GM06990 (cell line): ENCODE data around the gene HNMT.

Experiments
- DNase-seq: peaks from one replicate; pipeline ENCODE4 v3.0.0-alpha.2; 2011; ENCODE audit not compliant: insufficient read length; ENCODE audit errors: extremely low read depth
- H3K27me3 ChIP-seq: replicated peaks from 2 replicates; pipeline ENCODE4 v1.6.0; 2011; ENCODE audit warnings: low read length; ENCODE audit not compliant: control insufficient read depth, insufficient read depth
- H3K36me3 ChIP-seq: 2 replicates; pipeline ENCODE4 v1.5.1; 2011; ENCODE audit warnings: low read length; ENCODE audit not compliant: control insufficient read depth, insufficient read depth
- H3K4me3 ChIP-seq: replicated peaks from 2 replicates; pipeline ENCODE4 v1.5.1; 2011; ENCODE audit warnings: low read depth, mild to moderate bottlenecking, control low read depth, low read length
- CTCF ChIP-seq: IDR thresholded peaks from 2 replicates; pipeline ENCODE4 v1.5.1; 2011; ENCODE audit warnings: low read length, control low read depth, mild to moderate bottlenecking, inconsistent platforms; ENCODE audit not compliant: insufficient read depth, poor library complexity, severe bottlenecking

The HNMT gene

DNA sequence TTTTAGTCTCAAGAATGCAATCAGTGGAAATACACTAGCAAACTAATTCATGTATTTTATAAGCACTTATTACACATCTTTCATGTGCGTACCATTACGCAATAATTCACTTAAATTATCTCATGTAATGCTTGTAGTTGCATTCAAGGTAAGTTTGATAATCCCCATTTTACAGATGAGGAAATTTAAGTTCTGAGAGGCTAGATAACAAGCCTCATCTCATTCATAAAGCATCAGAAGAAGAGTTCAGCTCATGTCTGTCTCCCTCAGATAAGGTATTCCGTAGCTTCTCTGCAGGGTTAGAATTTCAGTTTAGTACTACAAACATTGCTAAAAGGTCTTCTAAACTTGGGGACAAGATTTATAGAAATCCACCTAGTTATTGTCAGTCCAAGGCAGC is 47.8 kb downstream of the HNMT start:
- no peak for DNase-seq
- no peak overlapping the region for H3K4me3 ChIP-seq
- TF ChIP-seq CTCF: no peak

DNA sequence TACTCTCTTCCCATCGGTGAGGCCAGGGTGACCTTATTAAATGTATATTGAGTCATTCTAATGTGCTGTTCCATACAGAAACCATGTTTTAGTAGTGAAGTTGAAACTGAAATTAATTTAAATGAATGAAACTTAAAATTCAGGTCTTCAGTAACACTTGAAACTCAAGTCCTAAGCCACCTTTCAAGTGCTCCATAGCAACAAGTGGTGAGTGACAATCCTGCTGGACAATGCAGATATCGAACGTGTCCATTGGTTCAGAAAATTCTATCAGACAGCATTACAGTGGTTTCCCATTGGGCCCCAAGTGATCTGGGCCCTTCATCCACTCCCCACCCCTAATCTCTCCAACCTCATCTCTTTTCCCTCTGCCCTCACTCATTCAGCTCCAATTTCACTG is 48.7 kb downstream of the HNMT start:
- Histone ChIP-seq H3K27me3 (no peaks in the 10 kb centered on the region), H3K36me3 (no peaks in the 10 kb centered on the region), H3K4me3 (no peak overlapping the region)
- DNase-seq: no peak
- TF ChIP-seq CTCF: no peak

More for the DNA sequence above, 47.8 kb downstream of the HNMT start:
- H3K36me3 ChIP-seq: no peaks in the 10 kb centered on the region
- H3K27me3 ChIP-seq: no peaks in the 10 kb centered on the region

GRCh38 chr2:138013639-138014038 is 49.4 kb downstream of the HNMT start:
- Histone ChIP-seq H3K4me3 (no peak overlapping the region), H3K36me3 (no peaks in the 10 kb centered on the region), H3K27me3 (no peaks in the 10 kb centered on the region)
- no peak for TF ChIP-seq CTCF
- no peak for DNase-seq

GRCh38 chr2:138015494-138015893 is 51.2 kb downstream of the HNMT start:
- no peak for TF ChIP-seq CTCF
- Histone ChIP-seq H3K36me3 (no peaks in the 10 kb centered on the region), H3K27me3 (no peaks in the 10 kb centered on the region), H3K4me3 (no peak overlapping the region)
- DNase-seq: no peak

GRCh38 chr2:138016351-138017087 is 52.2 kb downstream of the HNMT start:
- no peak for DNase-seq
- H3K27me3 ChIP-seq: no peaks in the 10 kb centered on the region
- no peak overlapping the region for H3K4me3 ChIP-seq
- no peak for TF ChIP-seq CTCF
- H3K36me3 ChIP-seq: no peaks in the 10 kb centered on the region

DNA sequence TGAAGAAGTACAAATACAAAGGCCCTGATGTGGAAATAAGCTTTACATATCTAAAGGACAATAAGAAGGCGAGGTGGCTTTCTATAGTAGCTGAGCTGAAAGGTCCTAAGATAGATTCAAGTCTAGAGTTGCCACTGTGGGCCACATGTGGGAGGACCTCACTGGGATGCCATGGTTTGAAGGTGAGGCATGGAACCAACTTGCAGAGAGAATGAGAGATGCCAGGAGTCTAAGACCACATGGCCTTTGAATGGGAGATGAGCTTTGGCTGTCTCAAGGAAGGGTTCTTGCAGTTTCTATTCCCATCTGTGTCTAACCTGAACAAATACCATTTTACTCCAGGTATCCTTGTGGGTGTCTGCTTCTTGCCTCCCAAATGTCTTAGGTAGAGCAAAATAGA is 53.6 kb downstream of the HNMT start:
- no peak overlapping the region for H3K4me3 ChIP-seq
- H3K36me3 ChIP-seq: no peaks in the 10 kb centered on the region
- DNase-seq: no peak
- TF ChIP-seq CTCF: no peak
- H3K27me3 ChIP-seq: no peaks in the 10 kb centered on the region
